ENCODE results near the gene TSFM. TPM values are rescaled to one million over a fixed set of nuclear protein-coding genes. Genes with fewer than 3 reads are reported as not detected.

TSFM gene
- total RNA-seq, 4 donors from 2014 or later, result 19.6 to 35.4 (median 29.1) TPM

DNA sequence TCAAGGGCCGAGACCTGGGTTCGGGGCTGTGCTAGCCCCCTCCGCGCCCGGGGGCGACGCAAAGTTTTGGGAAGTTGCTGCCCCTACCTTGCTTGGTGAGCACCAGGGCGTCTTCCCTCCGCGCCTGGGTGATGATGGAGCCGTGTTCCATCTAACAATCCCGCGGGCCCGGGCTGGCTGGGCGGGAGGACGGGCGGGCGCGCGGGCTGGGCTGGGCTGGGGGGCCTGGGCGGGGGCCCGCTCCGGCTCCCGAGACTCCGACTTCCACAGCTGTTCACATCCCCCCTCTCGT lies 63.6 kb downstream of the TSFM start:
- Histone ChIP-seq H3K4me1 (peaks cover 50% of the 10 kb centered on the region), H3K27ac (peak overlapping the region; percentile 100), H3K36me3 (no peaks in the 10 kb centered on the region), H3K27me3 (no peaks in the 10 kb centered on the region), H3K4me3 (peak overlapping the region; percentile 83), H3K9me3 (no peaks in the 10 kb centered on the region)
- no peak for DNase-seq (ENCODE audit: low spot score in 2 of 2)
- no peak for TF ChIP-seq POLR2AphosphoS5 (IDR thresholded peaks at IDR 0.05)
- no peak for TF ChIP-seq POLR2A (IDR thresholded peaks at IDR 0.05)
- no peak for TF ChIP-seq EP300 (IDR thresholded peaks at IDR 0.05)
- no peak for TF ChIP-seq CTCF (IDR thresholded peaks at IDR 0.05)
- no CpG with 5 or more reads among the region's 26 CpGs for WGBS

- Histone ChIP-seq H3K4me1 (peaks cover 45% of the 10 kb centered on the region), H3K27me3 (no peaks in the 10 kb centered on the region), H3K9me3 (no peaks in the 10 kb centered on the region), H3K27ac (peak within 1 kb of the TSS; percentile 100), H3K4me3 (peak within 1 kb of the TSS; percentile 83), H3K36me3 (no peaks in the 10 kb centered on the region)
- no CpG with 5 or more reads among the region's 58 CpGs for WGBS
- peak; percentile 100 for DNase-seq (ENCODE audit: low spot score in 2 of 2)
- TF ChIP-seq POLR2AphosphoS5 (IDR thresholded peaks at IDR 0.05) (peak in 1 of 3 donors; percentile 60), CTCF (IDR thresholded peaks at IDR 0.05) (no peak), EP300 (IDR thresholded peaks at IDR 0.05) (no peak), POLR2A (IDR thresholded peaks at IDR 0.05) (peak; percentile 26 to 49)
Observed at GRCh38 chr12:57846577-57847319, 64.2 kb downstream of the TSFM start, which contains the start of gene CTDSP2. TSS of gene CTDSP2 (minus strand) at chr12:57846729. CDS start at chr12:57846435, 294 bp downstream.

Other genes starting within 250 kb of the TSFM start
- 100 to 1,000 TPM; 152 to 242 (median 185) TPM for gene DCTN2, start 235.6 kb upstream of the TSFM start, total RNA-seq
- gene KIF5A, start 232.7 kb upstream of the TSFM start, total RNA-seq, result under 1 TPM in 2 of 4 donors, not detected in 2; 0.08 to 0.23 TPM
- 10 to 100 TPM; 36.9 to 68.9 (median 51.5) TPM for gene PIP4K2C, start 191.6 kb upstream of the TSFM start, total RNA-seq
- 10 to 100 TPM; 10.4 to 19.0 (median 12.1) TPM for gene DTX3, start 178.0 kb upstream of the TSFM start, total RNA-seq
- 10 to 100 TPM in 1 of 4 donors, 1 to 10 TPM in 3; 4.0 to 13.3 (median 7.9) TPM for gene ARHGEF25, start 171.4 kb upstream of the TSFM start, total RNA-seq
- under 1 TPM in 3 of 4 donors, not detected in 1; 0.38 to 0.48 (median 0.42) TPM for gene B4GALNT1, start 149.6 kb upstream of the TSFM start, total RNA-seq
- 100 to 1,000 TPM; 165 to 282 (median 236) TPM for gene OS9, start 88.7 kb upstream of the TSFM start, total RNA-seq
- gene AGAP2, start 44.0 kb upstream of the TSFM start, total RNA-seq, result 1 to 10 TPM in 3 of 4 donors, under 1 TPM in 1; 0.45 to 1.4 (median 1.3) TPM
- 10 to 100 TPM; 29.8 to 54.7 (median 36.8) TPM for gene TSPAN31, start 37.7 kb upstream of the TSFM start, total RNA-seq
- 10 to 100 TPM; 35.7 to 82.3 (median 47.0) TPM for gene CDK4, start 30.5 kb upstream of the TSFM start, total RNA-seq
- gene MARCHF9, start 27.7 kb upstream of the TSFM start, total RNA-seq, result 10 to 100 TPM; 10.2 to 26.6 (median 13.1) TPM
- 1 to 10 TPM; 1.2 to 4.1 (median 2.0) TPM for gene CYP27B1, start 15.7 kb upstream of the TSFM start, total RNA-seq
- 10 to 100 TPM in 3 of 4 donors, 1 to 10 TPM in 1; 9.1 to 24.1 (median 16.4) TPM for gene METTL1, start 10.7 kb upstream of the TSFM start, total RNA-seq
- 10 to 100 TPM in 3 of 4 donors, 1 to 10 TPM in 1; 8.7 to 13.7 (median 11.3) TPM for gene EEF1AKMT3, start 10.2 kb upstream of the TSFM start, total RNA-seq
- gene AVIL, start 35.9 kb downstream of the TSFM start, total RNA-seq, result 10 to 100 TPM in 2 of 4 donors, 1 to 10 TPM in 2; 4.7 to 96.5 (median 10.0) TPM
- 100 to 1,000 TPM; 147 to 240 (median 215) TPM for gene CTDSP2, start 63.9 kb downstream of the TSFM start, total RNA-seq
- 10 to 100 TPM in 1 of 4 donors, 1 to 10 TPM in 3; 4.4 to 12.0 (median 7.5) TPM for gene ATP23, start 158.8 kb downstream of the TSFM start, total RNA-seq

Data from suprapubic skin (tissue), 4 donors.